Endothelial cell of umbilical vein (primary cell): ENCODE results near the gene SNAPC2.

ENCODE experiments used
- CTCF ChIP-seq, 2 donors: IDR thresholded peaks; 1 replicate in 1 of 2; 2 replicates in 1 of 2; pipeline ENCODE4 v1.5.1; 2011; ENCODE audit warnings: low read length in 2 of 2, mild to moderate bottlenecking in 2 of 2, moderate library complexity in 2 of 2, control low read depth in 1 of 2, inconsistent platforms in 1 of 2, low read depth in 1 of 2; ENCODE audit not compliant: insufficient read depth in 1 of 2; ENCODE audit errors: extremely low read depth in 1 of 2
- EZH2 ChIP-seq: IDR thresholded peaks from 2 replicates; pipeline ENCODE4 v1.6.1; 2012; ENCODE audit warnings: borderline replicate concordance, low read depth, mild to moderate bottlenecking, moderate library complexity, low read length, inconsistent platforms; ENCODE audit not compliant: severe bottlenecking
- FOS ChIP-seq: IDR thresholded peaks from 2 replicates; pipeline ENCODE4 v1.6.1; 2011; ENCODE audit warnings: mild to moderate bottlenecking, low read length, moderate library complexity, borderline replicate concordance; ENCODE audit not compliant: insufficient read depth
- GATA2 ChIP-seq: IDR thresholded peaks from 2 replicates; pipeline ENCODE4 v1.7.0; 2011; ENCODE audit warnings: low read depth, mild to moderate bottlenecking, moderate library complexity, mixed read lengths, low read length; ENCODE audit not compliant: insufficient read length, insufficient read depth
- MAX ChIP-seq: IDR thresholded peaks from 2 replicates; pipeline ENCODE4 v1.6.1; 2011; ENCODE audit not compliant: insufficient read depth, insufficient read length
- MYC ChIP-seq: IDR thresholded peaks from one replicate; pipeline ENCODE4 v1.6.1; 2011; ENCODE audit warnings: mild to moderate bottlenecking, low read depth, low read length
- POLR2A ChIP-seq: IDR thresholded peaks from 2 replicates; pipeline ENCODE4 v1.6.1; 2012; ENCODE audit warnings: low read depth, mild to moderate bottlenecking, control low read depth, low read length
- POLR2AphosphoS5 ChIP-seq: IDR thresholded peaks from 2 replicates; pipeline ENCODE4 v1.6.1; 2012; ENCODE audit warnings: low read depth, mild to moderate bottlenecking, control low read depth, low read length, moderate library complexity; ENCODE audit not compliant: insufficient read depth

GRCh38 chr19:7899751-7900378, 20.3 kb upstream of the SNAPC2 start:
- TF ChIP-seq CTCF (IDR thresholded peaks at IDR 0.05; ENCODE audit: extremely low read depth in 1 of 2, insufficient read depth in 1 of 2, low read depth in 1 of 2, low read length in 2 of 2) (no peak), POLR2A (no peak), EZH2 (no peak), POLR2AphosphoS5 (no peak), MAX (no peak), MYC (no peak), FOS (no peak), GATA2 (no peak)
